ENCODE measurements around the gene DENND2C. TPM values are rescaled to one million over a fixed set of nuclear protein-coding genes. Genes with fewer than 3 reads are reported as not detected.

DENND2C gene
- total RNA-seq, 4 donors from 2014 or later, result 0.80 to 2.5 (median 1.4) TPM

GRCh38 chr1:114609026-114609425, 60.8 kb downstream of the DENND2C start:
- no peaks in the 10 kb centered on the region for H3K27me3 ChIP-seq
- no peak overlapping the region for H3K27ac ChIP-seq
- no peak for DNase-seq
- no peaks in the 10 kb centered on the region for H3K9me3 ChIP-seq
- in situ Hi-C loops (cut with MboI; ENCODE audit: low pct_ligation_motif_present in 1 of 4, low pct_unique_long_range_greater_than_20kb in 1 of 4, low sequenced_read_pairs in 3 of 4) (no loop called here), intact Hi-C loops (cut with DNase I; ENCODE audit: low total_unique reads) (loop anchor here (1.0 kb wide), 1 partner anchor 13 kb away; no protein-coding TSS in a partner anchor)
- H3K36me3 ChIP-seq, result no peaks in the 10 kb centered on the region
- H3K4me3 ChIP-seq, result no peak overlapping the region
- TF ChIP-seq POLR2AphosphoS5 (IDR thresholded peaks at IDR 0.05), result no peak
- TF ChIP-seq EP300 (IDR thresholded peaks at IDR 0.05; ENCODE audit: low read depth), result no peak
- no peak for TF ChIP-seq POLR2A (IDR thresholded peaks at IDR 0.05)
- TF ChIP-seq CTCF (IDR thresholded peaks at IDR 0.05), result no peak
- WGBS, 2 donors (ENCODE audit: low coverage in 1 of 2), result 89 to 100% methylated on average over 3 of the region's 3 CpGs
- no peaks in the 10 kb centered on the region for H3K4me1 ChIP-seq

DNA sequence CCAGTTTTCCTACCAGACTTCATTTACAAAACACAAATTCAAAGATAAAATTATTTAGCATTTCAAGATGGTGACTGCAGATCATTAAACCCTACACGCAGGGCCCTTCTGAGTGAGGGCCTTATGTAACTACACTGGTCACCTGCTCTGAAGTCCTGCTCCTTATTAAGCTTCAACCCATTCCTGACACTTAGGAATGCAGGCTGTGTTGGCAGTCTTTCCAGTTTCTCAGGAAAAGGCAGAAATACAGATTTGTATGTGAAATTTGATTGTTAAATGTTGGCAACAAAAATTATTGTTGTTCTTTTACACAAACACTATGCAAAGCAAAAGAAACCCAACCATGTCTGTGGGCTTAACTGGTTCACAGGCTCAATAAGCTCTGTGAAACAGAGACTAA, 62.6 kb downstream of the DENND2C start:
- no peak for DNase-seq
- H3K27ac ChIP-seq, result no peak overlapping the region
- 85% methylated on average over 1 of the region's 1 CpG; no CpG with 5 or more reads in 1 of the 2 donors for WGBS, 2 donors (ENCODE audit: low coverage in 1 of 2)
- intact Hi-C loops (cut with DNase I; ENCODE audit: low total_unique reads) (no loop called here), in situ Hi-C loops (cut with MboI; ENCODE audit: low pct_ligation_motif_present in 1 of 4, low pct_unique_long_range_greater_than_20kb in 1 of 4, low sequenced_read_pairs in 3 of 4) (no loop called here)
- H3K27me3 ChIP-seq, result no peaks in the 10 kb centered on the region
- H3K9me3 ChIP-seq, result no peaks in the 10 kb centered on the region
- no peak for TF ChIP-seq CTCF (IDR thresholded peaks at IDR 0.05)
- no peak for TF ChIP-seq POLR2AphosphoS5 (IDR thresholded peaks at IDR 0.05)
- TF ChIP-seq EP300 (IDR thresholded peaks at IDR 0.05; ENCODE audit: low read depth), result no peak
- TF ChIP-seq POLR2A (IDR thresholded peaks at IDR 0.05), result no peak
- H3K4me1 ChIP-seq, result no peaks in the 10 kb centered on the region
- H3K4me3 ChIP-seq, result no peak overlapping the region
- no peaks in the 10 kb centered on the region for H3K36me3 ChIP-seq

DNA sequence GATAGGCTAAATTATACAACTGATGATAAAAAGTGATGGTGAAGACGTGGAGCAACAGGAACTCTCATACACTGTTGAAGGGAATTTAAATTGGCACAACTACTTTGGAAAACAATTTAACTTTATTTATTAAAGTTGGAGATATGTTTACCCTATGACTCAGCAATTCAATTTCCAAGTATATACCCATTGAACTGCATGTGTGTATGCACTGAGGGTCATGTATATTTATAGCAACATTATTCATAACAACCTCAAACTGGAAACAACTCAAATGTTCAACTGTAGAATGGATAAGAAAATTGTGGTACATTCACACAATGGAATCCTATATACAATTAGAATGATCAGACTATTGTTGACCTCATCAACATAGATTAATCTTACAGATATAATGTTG, 71.9 kb downstream of the DENND2C start:
- in situ Hi-C loops (cut with MboI; ENCODE audit: low pct_ligation_motif_present in 1 of 4, low pct_unique_long_range_greater_than_20kb in 1 of 4, low sequenced_read_pairs in 3 of 4), result loop anchor here in 1 of 4 donors (25.0 kb wide), 1 partner anchor 114 kb away; the partner anchor contains the start of gene NRAS
- H3K36me3 ChIP-seq, result no peaks in the 10 kb centered on the region
- intact Hi-C loops (cut with DNase I; ENCODE audit: low total_unique reads), result no loop called here

DNA sequence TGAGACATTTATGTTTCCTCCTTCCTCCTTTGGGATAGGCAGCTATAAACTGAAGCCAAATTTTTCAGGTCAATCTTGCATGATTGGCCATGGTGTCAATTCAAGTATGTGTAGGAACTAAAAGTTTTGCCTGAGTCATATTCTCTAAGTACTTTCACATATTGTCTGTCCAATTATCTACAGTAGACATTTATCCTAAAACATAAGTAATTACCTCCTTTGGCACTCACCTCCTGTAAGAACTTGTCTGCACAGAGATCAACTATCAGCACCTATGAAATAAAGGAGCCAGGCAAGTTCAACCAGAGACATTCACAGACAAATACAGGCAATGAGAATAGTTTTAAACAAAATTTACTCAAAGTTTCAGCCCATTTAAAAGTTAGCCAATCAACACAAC, 74.2 kb downstream of the DENND2C start:
- Histone ChIP-seq H3K4me1 (no peaks in the 10 kb centered on the region), H3K36me3 (no peaks in the 10 kb centered on the region), H3K27ac (no peak overlapping the region), H3K27me3 (no peaks in the 10 kb centered on the region), H3K9me3 (no peaks in the 10 kb centered on the region), H3K4me3 (no peak overlapping the region)
- TF ChIP-seq EP300 (IDR thresholded peaks at IDR 0.05; ENCODE audit: low read depth) (no peak), CTCF (IDR thresholded peaks at IDR 0.05) (no peak), POLR2AphosphoS5 (IDR thresholded peaks at IDR 0.05) (no peak), POLR2A (IDR thresholded peaks at IDR 0.05) (no peak)
- no peak for DNase-seq
- in situ Hi-C loops (cut with MboI; ENCODE audit: low pct_ligation_motif_present in 1 of 4, low pct_unique_long_range_greater_than_20kb in 1 of 4, low sequenced_read_pairs in 3 of 4) (loop anchor here in 1 of 4 donors (25.0 kb wide), 1 partner anchor 117 kb away; the partner anchor contains the start of gene NRAS), intact Hi-C loops (cut with DNase I; ENCODE audit: low total_unique reads) (loop anchor here (1.0 kb wide), 1 partner anchor 14 kb away; no protein-coding TSS in a partner anchor)

More for the DNA sequence above, 71.9 kb downstream of the DENND2C start:
- Histone ChIP-seq H3K27me3 (no peaks in the 10 kb centered on the region), H3K9me3 (no peaks in the 10 kb centered on the region), H3K4me3 (no peak overlapping the region), H3K27ac (no peak overlapping the region), H3K4me1 (no peaks in the 10 kb centered on the region)
- no peak for DNase-seq
- WGBS, 2 donors (ENCODE audit: low coverage in 1 of 2), result 56 to 80% methylated on average over 1 of the region's 1 CpG
- no peak for TF ChIP-seq POLR2AphosphoS5 (IDR thresholded peaks at IDR 0.05)
- no peak for TF ChIP-seq POLR2A (IDR thresholded peaks at IDR 0.05)
- no peak for TF ChIP-seq EP300 (IDR thresholded peaks at IDR 0.05; ENCODE audit: low read depth)
- no peak for TF ChIP-seq CTCF (IDR thresholded peaks at IDR 0.05)
